HG03108 (cell line): Measurements from ENCODE around the gene RPH3AL.
"Not testable (repeated sequence)": the region's sequence is repeated elsewhere in the genome, so short reads cannot be mapped to it uniquely, and the experiment has no call there.

Source experiments
- ATAC-seq: cut with Tn5 transposase; IDR thresholded peaks from one replicate; pipeline ENCODE4 v1.9.1; 2021; ENCODE audit warnings: moderate library complexity; ENCODE audit not compliant: unreplicated experiment

RPH3AL gene

GRCh38 chr17:283911-284675 lies 68.5 kb downstream of the RPH3AL start:
- ATAC-seq, result no peak

DNA sequence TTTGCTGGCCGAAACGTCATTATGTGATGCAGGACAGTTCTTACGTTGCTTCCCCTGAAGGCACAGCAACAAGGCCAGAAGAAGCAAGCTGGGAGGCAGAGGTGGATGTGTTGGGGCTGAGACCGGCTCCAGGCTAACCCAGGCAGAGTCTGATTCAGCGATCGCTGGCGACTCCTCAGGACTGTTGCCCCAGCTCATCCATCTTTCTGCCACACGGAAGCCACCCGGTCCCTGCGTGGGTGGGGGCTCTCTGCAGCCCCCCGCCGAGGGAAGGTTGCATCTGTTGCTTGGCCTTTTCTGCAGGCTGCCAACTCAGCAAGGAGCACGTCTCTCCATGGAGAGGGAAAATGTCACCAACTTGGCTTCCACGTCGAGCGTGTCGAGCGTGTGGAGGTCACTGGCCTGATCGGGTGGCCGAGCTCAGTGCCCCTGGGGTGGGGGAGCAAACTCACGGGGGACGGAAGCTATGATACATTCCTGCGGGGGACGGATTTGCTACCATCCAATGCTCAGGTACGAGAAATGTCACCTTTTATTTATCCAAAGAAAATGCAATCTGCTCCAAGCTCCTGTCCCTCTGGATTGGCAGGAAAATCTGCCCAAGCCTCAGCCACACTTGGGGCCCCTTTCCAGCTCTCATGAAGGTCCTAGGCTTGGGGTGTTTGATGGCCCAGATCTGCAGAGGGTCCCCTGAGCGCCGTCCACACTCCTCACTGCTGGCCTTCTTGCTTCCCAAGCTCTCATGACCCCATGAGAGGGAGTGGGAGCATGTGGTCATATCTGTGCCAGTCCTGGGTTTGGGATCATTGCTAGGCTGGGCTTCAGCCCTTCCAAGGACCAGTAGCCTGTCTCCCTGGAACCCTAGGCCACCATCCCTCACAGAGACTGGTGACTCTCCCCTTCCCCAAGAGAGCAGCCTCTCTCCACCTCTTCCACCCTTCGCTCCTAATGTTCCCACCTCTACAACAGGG lies 69.4 kb downstream of the RPH3AL start:
- ATAC-seq, result no peak

GRCh38 chr17:282000-282911 lies 70.4 kb downstream of the RPH3AL start:
- no peak for ATAC-seq

- ATAC-seq, result no peak
Observed at GRCh38 chr17:281365-281999, 71.1 kb downstream of the RPH3AL start.

DNA sequence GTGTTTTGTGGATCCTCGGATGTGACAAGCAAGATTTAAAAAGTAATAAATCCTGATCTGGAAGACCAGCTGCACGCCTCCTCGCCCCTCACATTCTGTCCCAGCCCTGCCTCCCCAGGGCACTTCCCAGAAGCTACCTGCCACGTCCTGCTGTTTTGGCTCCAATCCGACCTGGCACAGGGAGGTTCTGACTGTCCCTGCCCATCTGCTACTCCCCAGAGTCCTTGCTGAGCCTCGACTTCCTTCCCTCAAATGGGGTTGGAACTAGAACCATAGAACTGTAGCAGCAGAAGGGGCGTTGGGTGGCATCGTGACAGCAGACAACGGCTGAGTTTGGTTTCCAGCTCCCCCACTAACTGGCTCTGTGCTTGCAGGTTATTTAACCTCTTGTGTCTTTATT lies 71.7 kb downstream of the RPH3AL start:
- no peak for ATAC-seq

DNA sequence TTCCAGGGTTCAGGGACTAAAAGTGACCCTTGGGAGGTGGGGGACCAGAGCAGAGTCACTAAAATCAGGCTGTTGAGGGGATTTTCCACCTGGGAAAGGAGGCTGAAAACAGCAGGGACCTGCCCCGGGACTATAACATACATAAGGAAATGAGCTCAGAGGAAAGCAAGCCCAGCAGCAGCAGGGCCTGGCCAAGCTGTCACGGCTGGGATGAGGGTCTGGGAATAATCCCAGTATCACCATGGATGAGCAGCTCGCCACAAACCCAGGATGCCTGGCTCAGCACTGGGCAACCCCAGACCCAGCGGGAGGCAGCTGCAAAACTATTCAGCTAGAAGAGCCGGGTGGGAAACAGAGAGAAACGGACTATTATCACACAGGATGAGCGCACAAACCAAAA lies 72.4 kb downstream of the RPH3AL start:
- ATAC-seq, result no peak

DNA sequence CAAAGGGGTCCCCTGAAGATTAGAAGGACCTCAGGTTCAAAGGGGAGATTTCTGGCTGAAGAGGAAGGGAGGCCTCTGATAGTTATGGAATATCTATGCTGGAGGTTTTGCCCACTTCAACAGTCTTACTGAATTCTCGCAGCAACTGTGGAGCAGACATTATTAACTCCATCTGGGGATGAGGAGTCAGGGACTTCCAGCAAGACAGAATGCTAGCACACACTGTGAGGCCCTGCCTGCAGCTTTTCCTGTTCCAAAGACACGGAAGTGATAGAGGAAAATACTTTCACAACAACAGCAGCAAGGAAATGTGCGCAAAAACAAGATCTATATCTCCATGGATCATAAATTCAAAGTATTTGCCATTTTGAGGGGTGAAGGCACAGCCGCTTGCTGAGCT lies 72.8 kb downstream of the RPH3AL start:
- no peak for ATAC-seq

GRCh38 chr17:279331-279730 lies 73.3 kb downstream of the RPH3AL start:
- no peak for ATAC-seq

GRCh38 chr17:278676-279059 lies 73.9 kb downstream of the RPH3AL start:
- no peak for ATAC-seq

DNA sequence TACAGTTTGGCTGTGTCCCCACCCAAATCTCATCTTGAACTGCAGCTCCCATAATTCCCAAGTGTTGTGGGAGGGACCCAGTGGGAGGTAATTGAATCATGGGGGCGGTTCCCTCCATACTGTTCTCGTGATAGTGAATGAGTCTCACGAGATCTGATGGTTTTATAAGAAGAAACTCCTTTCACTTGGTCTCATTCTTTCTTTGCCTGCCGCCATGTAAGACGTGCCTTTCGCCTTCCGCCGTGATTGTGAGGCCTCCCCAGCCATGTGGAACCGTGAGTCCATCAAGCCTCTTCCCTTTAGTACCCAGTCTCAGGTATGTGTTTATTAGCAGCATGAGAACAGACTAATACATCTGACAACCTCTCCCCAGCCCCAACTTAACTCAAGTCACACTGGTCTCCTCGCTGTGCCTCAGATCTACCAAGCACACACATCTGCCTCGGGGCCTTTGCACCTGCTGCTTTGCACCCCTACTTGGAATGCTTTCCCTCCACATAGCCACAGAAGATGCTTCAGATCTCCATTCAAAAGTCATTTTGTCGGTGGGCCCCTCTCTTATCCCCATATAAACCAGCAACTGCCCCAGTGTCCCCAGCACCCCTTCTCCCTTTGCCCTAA lies 74.4 kb downstream of the RPH3AL start:
- no peak for ATAC-seq

GRCh38 chr17:274902-275301 lies 77.7 kb downstream of the RPH3AL start:
- no peak for ATAC-seq

DNA sequence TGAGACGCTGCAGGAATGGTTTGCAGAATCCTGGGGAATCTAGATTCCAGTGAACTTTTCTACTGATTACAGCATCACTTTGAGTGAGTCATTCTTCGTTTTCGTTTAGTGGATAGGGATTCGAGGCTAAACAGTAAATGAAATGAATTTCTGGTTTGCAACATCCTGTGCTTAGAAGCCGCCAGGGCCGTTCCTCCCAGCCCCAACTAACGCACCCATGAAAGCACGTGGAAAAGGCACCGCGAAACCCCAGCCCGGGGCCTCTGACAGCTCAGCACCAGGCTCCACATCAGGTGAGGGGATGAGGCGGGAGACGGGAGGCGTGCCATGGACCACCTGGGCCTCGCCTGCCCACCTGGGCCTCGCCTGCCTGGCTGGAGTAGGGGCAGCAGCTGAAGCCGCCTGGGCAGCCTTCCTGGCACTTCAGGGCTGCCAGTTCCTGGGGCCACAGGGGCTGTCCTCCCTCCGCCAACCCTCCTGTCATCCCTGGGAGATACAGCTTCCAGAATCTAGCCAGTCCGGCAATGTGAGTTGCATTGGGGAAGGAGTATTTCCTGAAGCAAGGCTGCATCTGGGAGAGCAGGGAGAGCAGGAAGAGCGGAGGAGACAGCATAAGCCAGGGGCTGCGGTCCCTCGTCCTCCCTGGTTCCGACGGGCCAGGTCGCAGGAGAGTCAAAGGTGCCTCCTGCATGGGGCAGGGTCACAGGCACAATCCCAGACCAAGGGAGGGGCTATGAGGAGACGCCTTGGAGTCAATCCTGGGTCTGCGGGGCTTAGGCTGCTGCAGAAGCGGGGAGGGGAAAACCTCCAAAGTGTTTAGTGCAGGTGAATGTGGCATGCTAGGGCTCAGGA lies 78.4 kb downstream of the RPH3AL start:
- no peak for ATAC-seq

GRCh38 chr17:272856-273255 lies 79.8 kb downstream of the RPH3AL start:
- ATAC-seq, result not testable (repeated sequence)

DNA sequence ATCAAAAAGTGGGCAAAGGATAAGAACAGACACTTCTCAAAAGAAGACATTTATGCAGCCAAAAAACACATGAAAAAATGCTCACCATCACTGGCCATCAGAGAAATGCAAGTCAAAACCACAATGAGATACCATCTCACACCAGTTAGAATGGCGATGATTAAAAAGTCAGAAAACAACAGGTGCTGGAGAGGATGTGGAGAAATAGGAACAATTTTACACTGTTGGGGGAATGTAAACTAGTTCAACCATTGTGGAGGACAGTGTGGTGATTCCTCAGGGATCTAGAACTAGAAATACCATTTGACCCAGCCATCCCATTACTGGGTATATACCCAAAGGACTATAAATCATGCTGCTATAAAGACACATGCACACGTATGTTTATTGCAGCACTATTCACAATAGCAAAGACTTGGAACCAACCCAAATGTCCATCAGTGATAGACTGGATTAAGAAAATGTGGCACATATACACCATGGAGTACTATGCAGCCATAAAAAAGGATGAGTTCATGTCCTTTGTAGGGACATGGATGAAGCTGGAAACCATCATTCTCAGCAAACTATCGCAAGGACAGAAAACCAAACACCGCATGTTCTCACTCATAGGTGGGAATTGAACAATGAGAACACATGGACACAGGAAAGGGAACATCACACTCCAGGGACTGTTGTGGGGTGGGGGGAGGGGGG lies 80.5 kb downstream of the RPH3AL start:
- not testable (repeated sequence) for ATAC-seq

DNA sequence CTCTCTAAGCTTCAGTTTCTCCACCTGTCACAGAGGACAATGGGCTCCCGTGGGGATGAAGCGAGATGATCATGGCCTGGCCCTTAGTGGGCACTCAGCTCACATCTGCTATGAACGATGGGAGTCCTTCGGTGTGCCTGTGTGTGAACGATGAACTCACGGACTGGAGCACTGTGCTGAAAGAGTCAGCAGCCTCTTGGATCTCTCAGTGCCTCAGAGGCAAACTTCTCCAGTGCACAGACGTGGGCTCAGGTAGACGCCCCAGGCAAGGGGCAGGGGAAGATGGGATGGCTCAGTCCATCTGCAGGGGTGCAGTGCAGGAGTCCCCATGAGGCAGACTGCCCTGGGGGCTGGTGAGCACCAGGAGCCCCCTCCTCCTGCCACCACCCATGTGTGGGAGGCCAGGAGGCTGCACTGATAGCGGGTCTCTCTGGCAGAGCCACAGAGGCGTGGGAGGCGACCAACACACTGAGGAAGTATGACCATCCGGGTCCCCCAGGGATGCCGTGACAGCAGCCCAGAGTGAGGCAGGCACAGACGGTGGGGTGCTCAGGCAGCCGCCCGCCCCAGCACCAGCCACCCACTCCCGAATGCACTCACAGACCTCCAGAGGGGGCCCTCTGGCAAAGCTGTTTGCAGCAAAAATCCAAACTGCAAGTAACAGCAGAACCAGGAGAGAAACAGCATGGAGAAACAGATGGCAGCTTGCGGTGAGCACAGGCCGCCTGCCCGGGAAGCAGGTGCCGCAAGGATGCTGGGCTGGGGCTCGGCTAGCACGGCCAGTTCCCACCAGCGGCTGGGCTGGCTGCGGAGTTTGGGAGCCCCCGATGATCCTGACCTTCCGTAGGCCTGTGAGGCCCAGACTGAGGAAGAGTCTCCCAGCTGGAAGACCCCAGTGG lies 82.7 kb downstream of the RPH3AL start:
- ATAC-seq, result no peak

- ATAC-seq, result no peak
Observed at GRCh38 chr17:266701-267667, 85.6 kb downstream of the RPH3AL start.
